ENCODE data around the gene MRPL55. TPM values are rescaled to one million over a fixed set of nuclear protein-coding genes. Genes with fewer than 3 reads are reported as not detected.

Gene MRPL55
- total and polyA plus RNA-seq, 4 donors: 44.4 to 137 (median 73.3) TPM

DNA sequence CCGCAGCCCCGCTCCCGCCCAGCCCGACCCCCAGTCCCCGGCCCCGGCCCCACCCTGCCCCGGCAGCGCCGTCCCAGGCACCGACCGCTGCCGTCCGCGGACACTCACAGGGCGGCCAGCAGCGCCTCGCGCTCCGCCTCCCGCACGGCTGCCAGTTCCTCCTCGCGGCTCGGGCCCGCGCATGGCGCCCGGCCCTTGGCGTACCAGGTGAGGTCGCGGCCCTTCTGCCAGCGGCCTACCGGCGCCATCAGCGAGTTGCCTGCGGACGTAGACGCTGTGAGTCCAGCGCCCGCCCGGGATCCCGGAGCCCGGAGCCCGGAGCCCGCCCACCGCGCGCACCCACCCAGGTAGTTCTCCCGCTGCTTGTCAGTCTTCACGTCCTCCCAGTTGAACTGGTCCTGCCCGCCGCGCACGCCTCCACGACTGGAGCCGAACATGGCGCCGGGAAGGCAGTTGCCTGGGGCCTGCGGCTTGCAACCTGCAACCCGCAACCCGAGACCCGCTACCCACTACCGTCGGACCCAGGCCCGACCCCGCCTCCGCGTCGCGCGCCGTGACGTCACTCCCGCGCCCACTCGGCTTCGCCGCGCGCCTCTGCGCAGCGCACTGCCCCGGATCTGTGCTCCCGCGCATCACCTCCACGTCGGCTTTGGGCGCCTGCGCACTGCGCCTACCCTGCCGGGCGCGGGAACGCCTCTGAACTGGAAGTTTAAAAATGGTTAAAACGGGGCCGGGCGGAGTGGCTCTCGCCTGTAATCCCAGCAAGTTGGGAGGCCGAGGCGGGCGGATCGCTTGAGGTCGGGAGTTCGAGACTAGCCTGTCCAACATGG is 6.1 kb downstream of the MRPL55 start, which contains the start of gene C1orf35:
C1orf35 (minus strand) TSS at position 535 of the 830 bp plus-strand sequence; CDS start at position 437, 98 bp downstream.
- Histone ChIP-seq H3K4me1 (ENCODE audit: control insufficient read depth in 5 of 5, insufficient read depth in 5 of 5, low read length in 5 of 5) (peaks cover under 1 to 6% (median 3%) of the 10 kb centered on the region in 5 donors), H3K9ac (ENCODE audit: insufficient read depth in 1 of 2, low read length in 2 of 2) (peak within 1 kb of the TSS; percentile 17 to 25), H3K9me3 (ENCODE audit: control insufficient read depth in 4 of 4, insufficient read depth in 3 of 4, low read length in 3 of 4) (no peaks in the 10 kb centered on the region), H3K27ac (ENCODE audit: low read depth in 1 of 2, low read length in 1 of 2) (peak within 1 kb of the TSS; percentile 71 to 94), H3K27me3 (ENCODE audit: control insufficient read depth in 3 of 3, insufficient read depth in 3 of 3, low read length in 2 of 3) (no peaks in the 10 kb centered on the region), H3K36me3 (ENCODE audit: control insufficient read depth in 4 of 4, insufficient read depth in 4 of 4, low read length in 4 of 4) (peaks cover 9 to 38% (median 20%) of the 10 kb centered on the region in 4 donors), H3K4me3 (peak within 1 kb of the TSS; percentile 83)
- DNase-seq: peak; percentile 96 to 97 (median 96)
- 0% methylated on average over 94 to 104 of the region's 104 CpGs for WGBS, 2 donors
- ATAC-seq (ENCODE audit: insufficient read depth, low FRiP score): peak; percentile 79
- TF ChIP-seq, protein P1, sequence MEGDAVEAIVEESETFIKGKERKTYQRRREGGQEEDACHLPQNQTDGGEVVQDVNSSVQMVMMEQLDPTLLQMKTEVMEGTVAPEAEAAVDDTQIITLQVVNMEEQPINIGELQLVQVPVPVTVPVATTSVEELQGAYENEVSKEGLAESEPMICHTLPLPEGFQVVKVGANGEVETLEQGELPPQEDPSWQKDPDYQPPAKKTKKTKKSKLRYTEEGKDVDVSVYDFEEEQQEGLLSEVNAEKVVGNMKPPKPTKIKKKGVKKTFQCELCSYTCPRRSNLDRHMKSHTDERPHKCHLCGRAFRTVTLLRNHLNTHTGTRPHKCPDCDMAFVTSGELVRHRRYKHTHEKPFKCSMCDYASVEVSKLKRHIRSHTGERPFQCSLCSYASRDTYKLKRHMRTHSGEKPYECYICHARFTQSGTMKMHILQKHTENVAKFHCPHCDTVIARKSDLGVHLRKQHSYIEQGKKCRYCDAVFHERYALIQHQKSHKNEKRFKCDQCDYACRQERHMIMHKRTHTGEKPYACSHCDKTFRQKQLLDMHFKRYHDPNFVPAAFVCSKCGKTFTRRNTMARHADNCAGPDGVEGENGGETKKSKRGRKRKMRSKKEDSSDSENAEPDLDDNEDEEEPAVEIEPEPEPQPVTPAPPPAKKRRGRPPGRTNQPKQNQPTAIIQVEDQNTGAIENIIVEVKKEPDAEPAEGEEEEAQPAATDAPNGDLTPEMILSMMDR (IDR thresholded peaks at IDR 0.05; ENCODE audit: control extremely low read depth, extremely low read depth): no peak

DNA sequence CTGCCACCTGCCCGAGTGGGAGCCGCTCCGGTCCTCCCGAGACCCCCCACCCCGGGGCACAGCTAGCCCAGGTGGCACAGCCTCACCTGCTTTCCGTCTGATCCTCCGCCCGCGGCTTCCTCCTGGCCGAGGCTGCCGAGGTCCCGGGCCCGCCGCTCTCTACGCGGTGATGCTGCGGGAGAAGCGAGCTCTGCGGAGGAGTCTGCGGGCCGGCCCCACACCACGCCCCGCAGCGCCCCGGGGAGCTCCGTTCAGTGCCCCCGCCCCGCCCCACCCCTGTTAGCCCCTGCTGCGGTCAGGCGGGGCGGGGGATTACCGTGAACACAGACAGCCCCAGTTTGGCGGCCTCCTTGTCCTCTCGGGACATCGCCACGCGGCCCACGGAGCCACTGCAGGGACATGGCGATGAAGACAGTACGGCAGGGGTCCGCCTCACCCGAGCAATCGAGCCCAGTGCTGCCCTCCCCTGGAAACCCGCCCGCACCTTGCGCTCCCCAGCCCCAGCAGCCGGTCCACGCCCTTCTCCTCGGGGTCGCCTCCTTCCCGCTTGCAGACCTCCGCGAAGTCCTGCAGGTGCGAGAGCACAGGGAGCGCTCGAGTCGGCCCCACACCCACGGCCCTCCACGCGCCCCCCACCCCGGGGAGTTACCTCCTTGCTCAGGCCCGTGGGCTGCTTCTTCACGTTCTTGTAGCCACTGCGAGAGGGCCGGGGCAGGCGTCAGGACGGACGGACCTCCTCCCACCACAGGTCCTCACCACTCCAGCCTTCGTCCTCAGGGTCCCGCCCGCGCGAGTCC is 6.9 kb downstream of the MRPL55 start:
- H3K36me3 ChIP-seq (ENCODE audit: control insufficient read depth in 4 of 4, insufficient read depth in 4 of 4, low read length in 4 of 4): peaks cover 9 to 43% (median 25%) of the 10 kb centered on the region in 4 donors

GRCh38 chr1:228101614-228101993 is 7.5 kb downstream of the MRPL55 start:
- Histone ChIP-seq H3K27me3 (ENCODE audit: control insufficient read depth in 3 of 3, insufficient read depth in 3 of 3, low read length in 2 of 3) (no peaks in the 10 kb centered on the region), H3K4me3 (no peak overlapping the region), H3K36me3 (ENCODE audit: control insufficient read depth in 4 of 4, insufficient read depth in 4 of 4, low read length in 4 of 4) (peaks cover 9 to 45% (median 26%) of the 10 kb centered on the region in 4 donors), H3K27ac (ENCODE audit: low read depth in 1 of 2, low read length in 1 of 2) (peak overlapping the region in 1 of 2 donors; percentile 28), H3K4me1 (ENCODE audit: control insufficient read depth in 5 of 5, insufficient read depth in 5 of 5, low read length in 5 of 5) (peaks cover 0 to 10% (median 3%) of the 10 kb centered on the region in 5 donors), H3K9me3 (ENCODE audit: control insufficient read depth in 4 of 4, insufficient read depth in 3 of 4, low read length in 3 of 4) (no peaks in the 10 kb centered on the region), H3K9ac (ENCODE audit: insufficient read depth in 1 of 2, low read length in 2 of 2) (no peak overlapping the region)
- DNase-seq (no peak), ATAC-seq (ENCODE audit: insufficient read depth, low FRiP score) (no peak)
- TF ChIP-seq, protein P1 (IDR thresholded peaks at IDR 0.05; ENCODE audit: control extremely low read depth, extremely low read depth): no peak
- WGBS, 2 donors: 34 to 36% methylated on average over 15 of the region's 15 CpGs

More for the DNA sequence above, 6.9 kb downstream of the MRPL55 start:
- H3K27ac ChIP-seq (ENCODE audit: low read depth in 1 of 2, low read length in 1 of 2): peak overlapping the region; percentile 23 to 65
- TF ChIP-seq, protein P1 (IDR thresholded peaks at IDR 0.05; ENCODE audit: control extremely low read depth, extremely low read depth): no peak
- H3K9me3 ChIP-seq (ENCODE audit: control insufficient read depth in 4 of 4, insufficient read depth in 3 of 4, low read length in 3 of 4): no peaks in the 10 kb centered on the region
- WGBS, 2 donors: 6 to 7% methylated on average over 58 to 73 of the region's 73 CpGs
- DNase-seq: peak in 2 of 3 donors; percentile 29 to 55
- peak; percentile 21 for ATAC-seq (ENCODE audit: insufficient read depth, low FRiP score)
- no peak overlapping the region for H3K9ac ChIP-seq (ENCODE audit: insufficient read depth in 1 of 2, low read length in 2 of 2)
- peaks cover 0 to 7% (median 3%) of the 10 kb centered on the region in 5 donors for H3K4me1 ChIP-seq (ENCODE audit: control insufficient read depth in 5 of 5, insufficient read depth in 5 of 5, low read length in 5 of 5)
- H3K4me3 ChIP-seq: peak overlapping the region; percentile 83
- no peaks in the 10 kb centered on the region for H3K27me3 ChIP-seq (ENCODE audit: control insufficient read depth in 3 of 3, insufficient read depth in 3 of 3, low read length in 2 of 3)
